Measurements from ENCODE around the gene SGCD.
"Not testable (repeated sequence)": the region's sequence is repeated elsewhere in the genome, so short reads cannot be mapped to it uniquely, and the experiment has no call there.

- TF ChIP-seq, protein P1, sequence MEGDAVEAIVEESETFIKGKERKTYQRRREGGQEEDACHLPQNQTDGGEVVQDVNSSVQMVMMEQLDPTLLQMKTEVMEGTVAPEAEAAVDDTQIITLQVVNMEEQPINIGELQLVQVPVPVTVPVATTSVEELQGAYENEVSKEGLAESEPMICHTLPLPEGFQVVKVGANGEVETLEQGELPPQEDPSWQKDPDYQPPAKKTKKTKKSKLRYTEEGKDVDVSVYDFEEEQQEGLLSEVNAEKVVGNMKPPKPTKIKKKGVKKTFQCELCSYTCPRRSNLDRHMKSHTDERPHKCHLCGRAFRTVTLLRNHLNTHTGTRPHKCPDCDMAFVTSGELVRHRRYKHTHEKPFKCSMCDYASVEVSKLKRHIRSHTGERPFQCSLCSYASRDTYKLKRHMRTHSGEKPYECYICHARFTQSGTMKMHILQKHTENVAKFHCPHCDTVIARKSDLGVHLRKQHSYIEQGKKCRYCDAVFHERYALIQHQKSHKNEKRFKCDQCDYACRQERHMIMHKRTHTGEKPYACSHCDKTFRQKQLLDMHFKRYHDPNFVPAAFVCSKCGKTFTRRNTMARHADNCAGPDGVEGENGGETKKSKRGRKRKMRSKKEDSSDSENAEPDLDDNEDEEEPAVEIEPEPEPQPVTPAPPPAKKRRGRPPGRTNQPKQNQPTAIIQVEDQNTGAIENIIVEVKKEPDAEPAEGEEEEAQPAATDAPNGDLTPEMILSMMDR (conservative IDR thresholded peaks at IDR 0.05 in 1 of 2, IDR thresholded peaks at IDR 0.05 in 1 of 2; ENCODE audit: extremely low read depth in 1 of 2, insufficient read depth in 1 of 2, low read depth in 1 of 2, low read length in 2 of 2) = not testable (repeated sequence)
- TF ChIP-seq EZH2 (IDR thresholded peaks at IDR 0.05; ENCODE audit: borderline replicate concordance, low read length) = not testable (repeated sequence)
Observed at GRCh38 chr5:156664832-156665231, 337.9 kb downstream of the SGCD start.

All from mammary epithelial cell (primary cell).